Femur (tissue), 1 donor: Measurements from ENCODE around the gene CSNK1G1.

Experiments
- DNase-seq: peaks from one replicate; pipeline ENCODE4 v3.0.0-alpha.2; 2017

The CSNK1G1 gene

DNA sequence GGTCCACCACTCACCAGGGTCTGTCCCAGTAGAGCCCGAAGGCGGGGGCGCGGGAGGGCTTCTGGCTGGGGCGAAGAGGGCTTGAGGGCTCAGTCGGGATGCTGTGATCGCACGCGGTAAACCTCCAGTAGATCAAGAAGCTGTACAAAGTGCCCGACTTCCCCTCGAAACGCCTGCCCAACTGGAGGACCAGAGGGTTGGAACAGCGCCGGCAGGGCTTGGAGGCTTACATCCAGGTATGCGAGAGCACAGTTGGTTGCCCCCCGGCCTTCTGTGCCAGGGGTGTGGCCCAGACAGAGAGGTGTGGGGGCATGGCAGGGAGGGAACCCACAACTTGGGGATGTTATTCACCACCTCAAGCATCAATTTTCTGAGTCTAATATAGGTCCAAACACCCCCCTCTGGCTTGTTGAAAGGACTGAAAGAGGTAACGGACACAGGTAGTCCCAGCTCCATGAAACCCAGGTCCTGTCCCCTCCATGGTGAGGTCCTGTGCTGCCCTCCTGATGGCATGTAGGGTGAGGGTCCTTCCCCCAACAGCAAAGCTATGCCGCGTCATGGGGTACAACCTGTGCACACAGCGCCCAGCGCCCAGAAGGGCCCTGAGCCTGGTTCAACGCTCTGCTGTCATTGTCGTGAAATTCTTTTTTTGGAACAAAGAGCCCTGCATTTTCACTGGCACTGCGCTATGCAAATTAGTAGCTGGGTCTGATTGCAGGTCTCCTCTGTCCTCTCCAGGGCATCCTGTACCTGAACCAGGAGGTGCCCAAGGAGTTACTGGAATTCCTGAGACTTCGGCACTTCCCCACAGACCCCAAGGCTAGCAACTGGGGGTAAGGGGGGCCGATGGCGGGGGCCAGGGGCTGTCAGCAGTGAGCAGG lies 203.2 kb downstream of the CSNK1G1 start:
- DNase-seq = no peak

DNA sequence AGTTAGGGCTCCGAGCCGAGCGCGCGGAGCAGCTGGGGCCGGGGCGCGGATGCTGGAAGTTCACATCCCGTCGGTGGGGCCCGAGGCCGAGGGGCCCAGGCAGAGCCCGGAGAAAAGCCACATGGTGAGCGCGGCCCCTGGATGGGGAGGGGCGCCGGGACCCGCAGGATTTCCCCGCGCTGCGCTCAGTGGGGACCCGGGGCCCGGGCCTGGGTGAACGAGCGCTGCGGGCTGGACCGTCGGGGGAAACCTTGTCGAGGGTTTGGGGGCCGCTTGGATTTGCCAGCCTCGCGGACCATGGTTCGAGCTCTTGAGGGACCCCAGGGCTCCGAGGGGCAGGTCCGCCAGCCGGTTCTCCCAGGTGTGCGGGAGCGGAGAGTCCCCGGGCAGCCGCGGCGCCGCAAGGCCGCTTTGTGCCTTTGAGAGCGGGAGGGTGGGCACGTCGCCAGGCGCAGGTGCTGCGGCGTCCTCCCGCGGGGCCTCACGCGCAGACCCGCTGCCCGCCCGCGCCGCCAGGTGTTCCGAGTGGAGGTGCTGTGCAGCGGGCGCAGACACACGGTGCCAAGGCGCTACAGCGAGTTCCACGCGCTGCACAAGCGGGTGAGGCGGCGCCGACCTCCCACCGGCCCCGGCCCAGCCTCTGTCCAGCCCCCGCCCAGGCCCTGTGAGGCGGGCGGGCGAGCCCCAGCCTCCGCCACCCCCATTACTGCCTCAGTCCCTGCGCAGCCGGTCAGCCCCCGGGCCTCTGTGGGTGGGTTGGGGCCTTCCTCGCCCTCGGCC lies 204.1 kb downstream of the CSNK1G1 start, which contains the start of gene SNX22:
Gene SNX22 (plus strand): TSS at position 5 of the 780 bp plus-strand sequence. CDS start 45 bp downstream, at position 50.
- DNase-seq = no peak

DNA sequence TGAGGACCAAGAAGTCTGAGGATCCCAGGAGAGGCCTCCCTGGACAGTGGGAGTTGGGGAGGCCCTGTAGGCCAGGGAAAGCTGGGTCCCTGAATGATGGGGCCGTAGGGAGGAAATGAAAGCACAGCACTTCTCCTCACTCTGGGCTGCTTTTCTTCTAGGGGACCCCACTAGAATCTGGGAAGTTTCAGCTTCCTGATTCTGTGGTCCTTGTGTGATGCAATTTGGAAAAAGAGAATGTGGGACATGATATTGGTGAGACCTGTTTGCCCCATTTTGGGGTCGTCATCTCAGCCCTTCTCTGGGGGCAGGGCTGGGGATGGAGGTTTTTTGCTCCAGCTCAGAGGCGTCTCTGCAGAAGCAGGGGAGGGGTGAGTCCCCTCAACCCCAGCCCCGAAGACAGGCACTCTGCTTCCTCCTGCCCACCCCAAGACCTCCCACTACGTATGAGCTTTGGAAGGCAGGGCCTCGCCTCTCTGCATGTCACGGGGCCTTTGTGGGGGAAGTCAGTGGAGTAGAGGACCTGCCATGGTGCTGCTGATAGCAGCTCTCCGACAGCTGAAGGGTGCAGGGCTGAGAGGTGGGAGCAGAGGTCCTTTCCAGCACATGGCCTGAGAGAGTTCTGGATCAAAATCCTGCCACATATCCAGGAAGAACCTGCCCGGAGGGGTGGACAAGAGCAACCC lies 205.9 kb downstream of the CSNK1G1 start:
- no peak for DNase-seq

DNA sequence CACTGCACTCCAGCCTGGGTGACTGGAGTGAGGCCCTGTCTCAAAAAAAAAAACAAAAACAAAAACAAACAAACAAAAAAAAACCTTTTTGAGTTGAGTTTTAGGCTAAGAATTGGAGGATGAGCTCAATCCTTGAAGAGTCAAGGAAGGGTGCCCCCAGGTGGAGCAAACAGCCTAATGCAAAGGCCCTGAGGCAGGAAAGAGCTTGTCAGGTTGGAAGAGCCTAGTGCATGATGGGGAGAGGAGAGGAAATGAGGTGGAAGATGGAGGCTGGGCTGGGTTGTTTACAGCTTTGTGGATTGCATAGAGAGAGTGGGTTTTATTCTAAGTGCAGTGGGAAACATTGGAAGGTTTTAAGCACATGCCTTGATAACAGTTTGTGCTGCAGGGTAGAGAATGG lies 206.5 kb downstream of the CSNK1G1 start:
- no peak for DNase-seq

DNA sequence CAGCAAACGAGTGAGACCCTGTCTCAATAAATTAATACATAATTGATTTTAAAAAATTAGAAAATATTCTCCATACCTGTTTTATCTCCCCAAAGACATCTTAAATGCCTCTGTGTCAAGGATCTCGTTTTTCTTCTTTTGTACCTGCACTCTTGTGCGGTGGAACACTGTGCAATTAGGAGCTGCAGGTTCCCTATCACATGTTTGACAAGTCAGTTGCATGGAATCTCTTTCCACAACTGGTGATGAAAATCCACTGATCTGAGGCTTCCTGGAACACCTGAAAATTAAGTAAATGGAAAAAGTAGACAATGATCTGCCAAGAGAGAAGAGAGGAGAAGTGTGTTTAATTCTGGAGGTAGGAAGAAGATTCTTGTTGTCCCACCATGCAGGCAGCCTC lies 207.4 kb downstream of the CSNK1G1 start:
- DNase-seq = no peak

DNA sequence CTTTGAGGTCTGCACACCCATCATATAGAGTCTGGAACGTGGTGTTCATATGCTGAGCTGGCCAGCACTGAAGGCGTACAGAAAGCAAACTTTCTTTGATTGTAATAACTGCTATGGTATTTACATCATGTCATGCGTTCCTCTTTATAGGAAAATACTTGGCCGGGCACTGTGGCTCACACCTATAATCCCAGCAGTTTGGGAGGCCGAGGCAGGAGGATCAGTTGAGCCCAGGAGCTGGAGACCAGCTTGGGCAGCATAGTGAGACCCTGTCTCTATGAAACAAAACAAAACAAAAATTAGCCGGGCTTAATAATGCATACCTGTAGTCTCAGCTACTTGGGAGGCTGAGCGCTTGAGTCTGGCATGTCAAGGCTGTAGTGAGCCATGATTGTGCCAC lies 207.8 kb downstream of the CSNK1G1 start:
- no peak for DNase-seq

DNA sequence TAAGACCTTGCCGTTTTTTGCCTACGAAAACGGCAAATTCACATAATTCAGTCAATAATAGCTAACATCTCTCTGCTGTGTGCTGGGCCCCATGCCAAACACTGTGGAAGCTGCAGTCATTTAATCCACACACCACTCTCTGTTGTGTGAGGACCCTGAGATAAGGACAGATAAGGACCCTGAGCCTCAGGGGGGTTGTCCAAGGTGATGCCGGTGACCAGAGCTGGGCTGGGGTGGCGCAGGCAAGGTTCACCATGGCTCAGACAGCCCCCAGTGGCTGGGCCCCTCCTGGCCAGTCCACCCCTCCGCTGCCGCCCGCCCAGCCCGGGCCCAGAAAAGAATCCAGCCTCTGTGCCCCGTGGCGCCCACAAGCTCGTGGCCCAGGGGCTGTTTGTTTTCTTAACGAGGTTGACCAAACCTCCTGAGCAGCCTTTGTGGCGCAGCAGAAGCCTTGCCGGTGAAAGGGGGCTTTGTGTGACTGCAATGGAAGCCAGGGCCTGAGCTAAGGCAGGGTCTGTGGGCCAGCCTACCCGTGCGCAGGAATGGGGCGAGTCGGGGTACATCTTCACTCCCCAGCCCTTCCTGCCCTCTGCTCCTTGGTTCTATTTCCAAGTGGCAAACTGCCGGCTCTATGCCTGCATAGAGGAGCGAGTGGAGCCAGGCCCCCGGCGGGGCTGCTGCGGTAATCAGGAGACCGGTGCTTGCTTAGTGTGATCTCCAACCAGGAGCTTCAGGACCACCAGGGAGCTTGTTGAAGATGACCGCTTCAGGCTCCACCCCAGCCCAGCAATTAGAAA lies 208.9 kb downstream of the CSNK1G1 start:
- peak; percentile 67 for DNase-seq

DNA sequence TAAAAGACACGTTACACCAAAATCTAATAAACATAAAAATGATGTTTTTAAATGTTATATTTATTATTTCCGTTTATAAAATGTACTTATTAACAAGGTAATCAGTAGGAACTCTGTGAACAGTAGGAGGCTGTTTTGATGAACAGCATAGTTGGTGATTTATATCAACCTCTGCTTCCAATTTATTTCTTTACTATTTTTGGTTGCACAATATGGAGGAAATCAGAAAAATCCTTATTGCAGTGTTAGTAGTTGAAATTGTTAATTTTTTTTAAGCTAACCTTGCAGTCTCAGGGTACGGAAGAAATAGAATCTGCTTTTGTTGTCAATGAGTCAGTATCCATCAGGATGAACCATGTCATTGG lies 209.5 kb downstream of the CSNK1G1 start:
- no peak for DNase-seq

DNA sequence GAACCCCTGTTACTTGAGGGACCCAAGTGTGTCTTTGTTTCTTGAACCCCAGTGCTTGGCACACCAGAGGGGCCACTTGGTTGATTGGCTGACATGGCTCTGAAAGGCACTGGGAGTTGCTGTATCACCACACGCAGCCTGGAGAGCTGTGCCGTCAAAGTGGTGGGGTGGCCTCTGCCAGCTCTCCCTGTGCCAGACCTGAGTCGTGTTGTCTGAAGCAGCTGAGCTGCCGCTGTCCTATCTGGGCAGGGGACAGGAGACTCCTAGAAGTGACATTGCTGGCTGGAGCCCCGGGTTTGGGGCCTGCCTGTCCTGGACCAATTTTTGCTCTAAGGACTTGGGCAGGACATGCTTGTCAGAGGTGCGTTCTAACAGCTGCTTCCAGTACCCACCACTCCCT lies 209.9 kb downstream of the CSNK1G1 start:
- no peak for DNase-seq

DNA sequence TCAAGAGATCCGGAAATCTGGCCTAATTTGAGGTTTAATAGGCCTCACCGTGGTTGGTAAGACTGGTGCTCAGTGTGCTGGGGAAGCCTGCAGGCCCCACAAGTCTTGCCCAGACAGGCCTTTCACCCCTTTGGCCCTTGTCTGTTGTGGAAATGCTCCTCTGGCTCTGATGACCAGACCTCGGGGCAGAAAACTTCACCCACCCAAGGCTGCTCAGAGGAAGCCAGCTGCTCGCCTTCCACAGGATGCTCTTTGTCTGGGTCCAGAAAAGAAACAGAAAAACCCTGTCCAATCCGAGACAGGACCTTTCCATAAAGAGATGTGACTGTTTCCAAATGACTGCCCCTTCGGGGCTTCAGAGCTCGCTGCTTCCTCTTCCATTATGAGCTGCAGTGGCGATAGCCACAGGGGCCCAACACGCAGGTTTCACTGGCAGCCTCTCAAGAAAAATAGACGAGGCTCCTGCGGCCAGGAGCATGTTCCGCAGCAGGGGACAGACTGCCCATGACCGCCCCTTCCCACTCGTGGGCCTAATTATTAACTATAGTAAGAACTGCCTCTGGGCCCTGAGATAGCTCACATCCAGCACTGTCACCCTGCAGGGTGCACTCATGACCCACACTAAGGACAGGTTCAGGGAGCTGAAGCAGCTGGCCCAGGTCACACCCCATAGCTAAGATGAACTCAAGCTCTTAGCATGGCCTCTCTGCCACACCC lies 211.2 kb downstream of the CSNK1G1 start:
- no peak for DNase-seq

DNA sequence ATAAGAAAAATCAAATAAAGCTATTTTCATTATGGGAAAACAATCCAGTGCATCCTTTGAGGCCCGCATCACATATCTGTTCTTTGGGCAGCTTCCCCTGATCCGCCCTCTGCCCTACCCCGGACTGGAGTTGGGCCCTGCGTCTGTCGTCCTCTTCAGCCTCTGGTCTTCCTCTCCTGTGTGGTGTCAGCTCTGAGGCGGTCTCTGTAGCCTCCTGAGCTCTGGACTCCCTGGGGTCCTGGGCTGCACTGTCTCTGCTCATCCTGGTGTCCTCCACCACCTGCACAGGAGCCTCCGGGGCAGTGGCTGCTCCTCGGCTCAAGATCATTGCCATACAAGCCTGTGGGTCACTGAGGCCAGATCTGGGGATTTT lies 211.8 kb downstream of the CSNK1G1 start:
- DNase-seq = no peak

DNA sequence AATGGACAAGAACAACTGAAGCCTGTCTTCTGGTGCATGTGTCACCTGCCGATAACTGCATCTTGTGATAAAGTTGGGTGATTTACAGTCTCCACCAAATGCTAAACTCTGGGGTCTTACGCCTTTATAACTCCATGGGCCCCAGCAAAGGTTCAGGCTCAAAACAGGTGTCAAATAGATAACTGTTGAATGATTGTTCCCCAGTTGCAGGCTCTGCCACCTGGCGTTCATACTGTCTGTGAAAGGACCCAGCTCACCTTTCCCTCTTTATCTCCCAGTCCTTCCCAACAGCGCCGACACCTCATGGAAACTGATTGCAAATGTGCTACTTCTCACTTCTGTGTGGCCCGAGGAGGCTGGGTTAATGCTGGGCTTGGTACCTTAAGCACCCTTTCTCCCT lies 212.7 kb downstream of the CSNK1G1 start:
- DNase-seq = no peak

DNA sequence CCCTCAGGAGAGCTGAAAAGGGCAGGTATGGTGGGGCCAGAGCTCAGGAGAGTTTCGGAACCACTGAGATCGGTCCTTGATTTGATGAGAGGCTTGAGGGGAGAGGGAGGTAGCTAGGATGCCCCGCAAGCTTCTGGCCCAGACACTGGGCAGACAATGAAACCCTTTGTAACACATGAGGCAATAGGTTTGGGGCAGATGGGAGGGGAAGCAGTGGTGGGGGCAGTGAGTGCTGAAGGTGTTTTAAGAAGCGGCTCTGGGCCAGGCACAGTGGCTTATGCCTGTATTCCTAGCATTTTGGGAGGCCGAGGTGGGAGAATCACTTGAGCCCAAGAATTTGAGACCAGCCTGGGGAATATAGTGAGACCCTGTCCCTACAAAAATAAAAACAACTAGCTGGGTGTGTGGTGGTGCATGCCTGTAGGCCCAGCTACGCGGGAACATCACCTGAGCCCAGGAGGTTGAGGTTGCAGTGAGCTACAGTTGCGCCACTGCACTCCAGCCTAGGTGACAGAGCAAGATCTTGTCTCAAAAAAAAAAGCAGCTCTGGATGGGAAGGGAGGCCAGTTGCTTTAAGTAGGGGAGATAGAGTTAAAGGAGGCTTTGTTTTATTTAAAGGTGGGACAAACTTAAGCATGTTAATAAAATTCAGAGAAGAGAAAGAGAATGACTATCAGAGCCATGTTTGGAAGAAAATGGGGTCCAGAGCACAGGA lies 214.0 kb downstream of the CSNK1G1 start:
- no peak for DNase-seq

DNA sequence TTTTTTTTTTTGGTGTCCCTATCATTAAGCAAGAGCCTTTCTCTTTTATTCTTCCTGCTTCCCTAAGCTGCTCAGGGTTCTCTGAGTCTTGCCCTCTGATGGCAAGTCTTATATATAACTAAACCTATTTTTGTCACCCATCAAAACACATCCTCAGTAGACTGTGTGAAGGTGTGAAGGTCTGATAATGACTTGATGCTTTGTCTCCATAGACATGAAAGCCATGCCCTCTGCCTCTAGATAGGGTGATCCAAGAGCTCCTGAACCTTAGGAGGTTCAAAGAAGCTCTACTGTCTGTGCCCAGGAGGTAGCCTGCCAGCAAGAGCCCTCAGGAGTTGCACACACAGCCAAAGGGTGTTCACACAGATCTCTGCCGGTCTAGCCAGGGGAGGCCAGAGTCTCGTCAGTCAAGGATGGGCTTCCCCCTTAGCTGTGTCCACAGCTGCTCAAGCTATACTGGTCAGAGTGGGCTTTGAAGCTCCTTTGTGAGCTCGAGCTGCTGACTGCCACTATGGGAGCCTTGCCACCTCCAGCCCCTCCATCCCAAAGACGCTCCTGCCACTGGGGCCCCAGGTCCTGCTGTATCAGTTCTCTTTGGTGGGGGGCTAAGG lies 217.5 kb downstream of the CSNK1G1 start:
- DNase-seq = no peak

DNA sequence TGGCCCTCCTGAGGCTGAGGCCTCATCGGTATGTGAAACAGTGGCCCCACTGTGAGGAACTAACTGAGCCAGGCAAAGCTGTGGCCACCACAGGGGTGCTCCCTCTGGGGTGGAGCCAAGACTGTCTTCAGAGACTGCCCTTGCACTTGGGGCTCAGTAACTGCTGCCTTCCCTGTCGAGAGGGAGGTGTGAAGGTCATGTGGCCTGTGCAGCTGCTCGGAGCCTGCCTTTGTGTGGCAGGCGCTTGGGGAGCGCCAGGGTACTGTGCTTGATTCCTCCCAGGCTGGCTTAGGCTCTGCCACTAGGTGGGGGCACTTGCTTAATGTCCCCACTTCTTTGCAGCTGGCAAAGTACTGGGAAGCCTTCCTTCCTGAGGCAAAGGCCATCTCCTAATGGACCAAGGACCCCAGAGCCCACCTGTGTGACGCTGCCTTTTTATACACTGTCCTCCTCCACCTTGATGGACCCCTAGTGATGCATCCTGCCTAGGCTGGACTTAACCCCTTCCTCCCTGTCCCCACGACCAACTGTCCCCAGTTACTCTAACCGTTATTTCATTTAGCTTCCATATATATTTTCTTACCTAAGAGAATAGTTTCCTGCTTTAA lies 218.6 kb downstream of the CSNK1G1 start:
- DNase-seq = no peak

DNA sequence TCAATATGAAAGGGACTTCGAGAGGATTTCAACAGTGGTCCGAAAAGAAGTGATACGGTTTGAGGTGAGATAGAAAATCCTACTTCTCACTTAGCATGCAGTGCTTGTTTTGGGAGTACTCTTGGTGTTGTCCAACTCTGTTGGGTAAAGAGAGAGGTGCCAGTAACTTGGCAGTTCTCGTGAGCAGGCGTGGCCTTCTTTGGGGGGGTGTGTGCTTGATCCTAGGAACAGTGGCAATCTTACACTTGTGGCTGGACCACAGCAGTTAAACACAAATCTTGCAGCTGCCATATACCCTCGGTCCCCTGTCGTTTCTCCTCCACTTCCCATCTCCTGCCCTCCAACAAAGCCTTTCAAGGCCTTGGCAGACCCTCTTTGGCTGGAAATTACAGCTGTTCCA lies 219.6 kb downstream of the CSNK1G1 start:
- no peak for DNase-seq

DNA sequence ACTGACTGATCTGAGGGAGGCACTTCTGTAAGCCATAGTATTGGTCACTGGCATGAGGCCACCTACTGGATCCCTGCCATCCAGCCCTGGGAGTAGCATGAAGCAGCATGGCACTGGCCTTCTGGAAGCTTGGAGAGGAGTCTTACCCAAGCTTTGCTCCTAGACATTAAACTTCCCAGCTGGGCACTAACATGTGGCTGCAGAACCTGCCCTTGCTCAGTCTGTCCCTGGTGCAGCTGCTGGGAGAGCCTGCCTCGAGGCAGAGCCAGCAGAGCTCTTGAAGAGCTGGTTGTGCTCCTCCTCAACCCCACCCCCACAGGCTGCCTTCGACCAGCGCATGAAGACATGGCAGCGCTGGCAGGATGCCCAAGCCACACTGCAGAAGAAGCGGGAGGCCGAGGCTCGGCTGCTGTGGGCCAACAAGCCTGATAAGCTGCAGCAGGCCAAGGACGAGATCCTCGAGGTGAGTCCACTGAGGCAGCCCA lies 221.6 kb downstream of the CSNK1G1 start:
- DNase-seq = no peak

DNA sequence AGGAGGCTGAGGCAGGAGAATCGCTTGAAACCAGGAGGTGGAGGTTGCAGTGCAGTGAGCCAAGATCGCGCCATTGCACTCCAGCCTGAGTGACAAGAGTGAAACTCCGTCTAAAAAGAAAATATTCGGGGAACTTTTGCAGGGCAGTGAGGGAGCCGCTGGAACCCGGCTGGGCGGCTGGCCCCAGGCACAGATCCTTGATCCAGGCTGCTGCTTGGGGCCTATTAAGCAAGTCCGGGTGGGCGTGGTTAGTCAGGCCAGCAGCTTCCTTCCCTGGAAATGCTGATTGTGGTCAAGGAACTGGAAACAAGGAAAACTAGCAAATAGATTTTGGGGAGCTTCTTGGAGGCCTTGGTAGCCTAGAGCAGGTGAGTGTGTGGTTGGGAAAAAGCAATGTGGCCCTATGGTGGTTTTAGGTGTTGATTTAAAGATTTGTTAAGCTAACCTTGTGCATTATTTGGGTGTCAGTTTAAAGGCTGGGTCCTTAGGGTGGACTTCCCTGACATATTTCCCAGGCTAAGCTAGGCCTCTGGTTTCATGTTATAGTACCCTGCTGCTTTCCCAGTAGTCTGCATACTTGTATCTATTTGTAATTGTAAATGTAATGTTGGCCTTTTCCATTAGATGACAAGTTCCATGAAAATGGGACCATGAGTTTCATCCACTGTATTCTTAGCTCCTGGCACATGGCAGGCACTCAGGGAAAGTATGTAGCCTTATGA lies 222.2 kb downstream of the CSNK1G1 start:
- DNase-seq = no peak

DNA sequence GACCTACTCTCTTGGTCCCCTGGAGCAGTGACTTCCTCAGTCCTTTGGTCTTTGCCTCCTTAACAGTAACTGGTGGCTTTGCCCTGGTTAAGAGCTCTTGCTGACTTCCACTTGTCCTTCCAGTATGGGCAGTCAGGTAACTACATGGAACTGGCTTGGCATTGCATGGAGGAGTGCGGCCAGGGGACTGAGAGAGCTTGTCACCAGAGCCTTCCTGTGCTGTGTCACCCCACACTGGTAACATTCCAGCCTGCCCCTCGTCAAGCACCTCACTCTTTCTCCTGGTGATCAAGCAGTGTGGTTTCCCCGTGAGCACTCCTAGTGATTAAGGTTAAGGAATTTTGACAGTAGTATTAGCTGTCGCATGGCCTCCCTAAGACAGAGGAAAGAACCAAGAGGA lies 223.8 kb downstream of the CSNK1G1 start:
- DNase-seq = no peak

DNA sequence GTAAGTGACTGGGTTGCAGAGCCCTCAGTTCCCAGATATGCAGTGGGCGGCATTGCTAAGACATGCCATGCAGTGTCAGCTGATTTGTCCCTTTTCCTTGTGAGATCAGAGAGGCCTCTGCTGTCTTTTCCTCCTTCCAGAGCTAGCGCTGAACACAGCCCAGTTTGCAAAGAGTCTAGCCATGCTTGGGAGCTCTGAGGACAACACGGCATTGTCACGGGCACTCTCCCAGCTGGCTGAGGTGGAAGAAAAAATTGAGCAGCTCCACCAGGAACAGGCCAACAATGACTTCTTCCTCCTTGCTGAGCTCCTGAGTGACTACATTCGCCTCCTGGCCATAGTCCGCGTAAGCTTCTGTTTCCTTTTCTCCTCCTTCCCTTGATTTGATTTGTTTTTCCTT lies 224.4 kb downstream of the CSNK1G1 start:
- no peak for DNase-seq
